Stimulated activated CD8-positive, alpha-beta memory T cell treated with anti-CD3 and anti-CD28 coated beads, Interleukin-4, amount 100 ng/mL, for 48 hours (primary cell): ENCODE results near the gene CD79A.
"Not testable (repeated sequence)": the region's sequence is repeated elsewhere in the genome, so short reads cannot be mapped to it uniquely, and the experiment has no call there.

Experiments
- DNase-seq: peaks from one replicate; pipeline ENCODE4 v3.0.0-alpha.2; 2020

CD79A gene

GRCh38 chr19:41906916-41907680, 30.0 kb downstream of the CD79A start:
- no peak for DNase-seq

- DNase-seq: no peak
These were observed 31.0 kb downstream of the CD79A start for GRCh38 chr19:41907994-41908615.

- DNase-seq: no peak
These were observed 31.8 kb downstream of the CD79A start for GRCh38 chr19:41908724-41909464.

- no peak for DNase-seq
These were observed 32.6 kb downstream of the CD79A start for GRCh38 chr19:41909706-41910105.

GRCh38 chr19:41910240-41910991, 33.3 kb downstream of the CD79A start:
- DNase-seq: no peak

GRCh38 chr19:41910992-41911888, 34.2 kb downstream of the CD79A start:
- DNase-seq: no peak

GRCh38 chr19:41911889-41912731, 35.0 kb downstream of the CD79A start:
- no peak for DNase-seq

GRCh38 chr19:41912899-41913537, 35.9 kb downstream of the CD79A start:
- DNase-seq: no peak

GRCh38 chr19:41913538-41914423, 36.7 kb downstream of the CD79A start:
- DNase-seq: no peak

GRCh38 chr19:41914424-41914834, 37.4 kb downstream of the CD79A start:
- not testable (repeated sequence) for DNase-seq

- no peak for DNase-seq
These were observed 38.1 kb downstream of the CD79A start for GRCh38 chr19:41915021-41915775.

GRCh38 chr19:41915776-41916414, 38.8 kb downstream of the CD79A start:
- DNase-seq: no peak

GRCh38 chr19:41917676-41918075, 40.6 kb downstream of the CD79A start:
- DNase-seq: no peak

- no peak for DNase-seq
These were observed 41.0 kb downstream of the CD79A start for GRCh38 chr19:41918095-41918494.

- no peak for DNase-seq
These were observed 41.7 kb downstream of the CD79A start for GRCh38 chr19:41918653-41919244.

GRCh38 chr19:41919948-41920712, 43.1 kb downstream of the CD79A start:
- DNase-seq: no peak
